Adrenal gland (tissue), 5 donors: ENCODE measurements around the gene CLEC16A.

ENCODE experiments used
- POLR2A ChIP-seq, 2 donors: fragments of 450-650 bp; IDR thresholded peaks; one replicate each; pipeline ENCODE4 v1.6.1; 2017; ENCODE audit warnings: antibody characterized with exemption in 2 of 2, mild to moderate bottlenecking in 2 of 2, moderate library complexity in 1 of 2
- TF ChIP-seq, protein P1 (sequence below), 6 experiments: fragments of 450-650 bp in 4 of 6; fragments of 200-600 bp in 2 of 6; sonication (generic) in 1 of 6; IDR thresholded peaks; 1 replicate in 5 of 6; 2 replicates in 1 of 6; pipeline versions ENCODE4 v1.5.1 to v1.8.0; 2016 to 2021; ENCODE audit warnings: antibody characterized with exemption in 6 of 6, mild to moderate bottlenecking in 2 of 6, moderate library complexity in 1 of 6
- donor health status: DM: no; HTN: no; CAD: no.

DNA sequence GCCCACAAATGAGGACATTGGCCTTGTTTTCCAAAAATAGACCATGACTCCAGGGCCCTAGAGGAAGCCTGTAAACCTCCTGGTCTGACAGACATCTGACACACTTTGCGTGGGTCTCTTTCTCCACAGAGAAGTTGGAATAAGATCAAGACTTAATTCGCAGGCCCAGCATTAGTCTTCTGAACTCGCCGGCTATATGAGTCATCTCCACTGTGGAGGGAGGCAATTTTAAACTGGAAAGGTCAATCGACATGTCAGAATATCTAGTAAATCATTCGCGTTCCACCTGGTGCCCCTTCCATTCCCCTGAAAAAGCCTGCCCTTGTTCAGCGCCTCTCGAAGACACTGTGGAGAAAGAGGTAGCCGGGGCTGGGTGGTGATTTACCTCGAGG, 140.1 kb downstream of the CLEC16A start:
- TF ChIP-seq, protein P1, sequence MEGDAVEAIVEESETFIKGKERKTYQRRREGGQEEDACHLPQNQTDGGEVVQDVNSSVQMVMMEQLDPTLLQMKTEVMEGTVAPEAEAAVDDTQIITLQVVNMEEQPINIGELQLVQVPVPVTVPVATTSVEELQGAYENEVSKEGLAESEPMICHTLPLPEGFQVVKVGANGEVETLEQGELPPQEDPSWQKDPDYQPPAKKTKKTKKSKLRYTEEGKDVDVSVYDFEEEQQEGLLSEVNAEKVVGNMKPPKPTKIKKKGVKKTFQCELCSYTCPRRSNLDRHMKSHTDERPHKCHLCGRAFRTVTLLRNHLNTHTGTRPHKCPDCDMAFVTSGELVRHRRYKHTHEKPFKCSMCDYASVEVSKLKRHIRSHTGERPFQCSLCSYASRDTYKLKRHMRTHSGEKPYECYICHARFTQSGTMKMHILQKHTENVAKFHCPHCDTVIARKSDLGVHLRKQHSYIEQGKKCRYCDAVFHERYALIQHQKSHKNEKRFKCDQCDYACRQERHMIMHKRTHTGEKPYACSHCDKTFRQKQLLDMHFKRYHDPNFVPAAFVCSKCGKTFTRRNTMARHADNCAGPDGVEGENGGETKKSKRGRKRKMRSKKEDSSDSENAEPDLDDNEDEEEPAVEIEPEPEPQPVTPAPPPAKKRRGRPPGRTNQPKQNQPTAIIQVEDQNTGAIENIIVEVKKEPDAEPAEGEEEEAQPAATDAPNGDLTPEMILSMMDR (IDR thresholded peaks at IDR 0.05) = no peak
- no peak for TF ChIP-seq POLR2A (IDR thresholded peaks at IDR 0.05)
